Measurements from ENCODE around the gene TEX29.

TEX29 gene

DNA sequence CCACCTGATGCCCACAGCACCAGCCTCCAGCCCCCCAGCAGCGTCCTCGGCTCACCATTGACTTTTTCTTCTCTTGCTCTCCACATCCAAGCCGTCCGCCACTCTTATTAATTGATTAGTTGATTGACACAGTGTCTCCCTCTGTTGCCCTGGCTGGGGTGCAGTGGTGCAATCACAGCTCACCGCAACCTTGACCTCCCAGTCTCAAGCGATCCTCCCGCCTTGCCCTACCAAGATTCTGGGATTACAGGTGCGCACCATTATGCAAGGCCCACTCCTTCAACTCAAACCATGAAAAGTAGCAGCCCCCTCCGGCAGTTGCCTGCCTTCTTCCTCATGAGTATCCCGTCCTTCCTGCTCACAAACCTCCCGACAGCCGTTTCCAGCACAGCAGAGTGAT, 921 bp upstream of the TEX29 start:
- H3K9ac ChIP-seq (ENCODE audit: low read depth in 1 of 2, low read length in 2 of 2) = no peak overlapping the region
- H3K36me3 ChIP-seq (ENCODE audit: control insufficient read depth in 2 of 2, insufficient read depth in 2 of 2, low read length in 2 of 2) = peaks cover 0 to 3% of the 10 kb centered on the region in 2 donors
- H3K27ac ChIP-seq (ENCODE audit: low read depth in 2 of 2, low read length in 2 of 2) = no peak overlapping the region
- H3K4me1 ChIP-seq (ENCODE audit: control insufficient read depth in 2 of 2, insufficient read depth in 2 of 2, low read length in 2 of 2) = no peaks in the 10 kb centered on the region
- H3K4me3 ChIP-seq (ENCODE audit: low read length in 2 of 2) = no peak overlapping the region
- no peaks in the 10 kb centered on the region for H3K9me3 ChIP-seq (ENCODE audit: control insufficient read depth in 2 of 2, low read length in 2 of 2)
- H3K27me3 ChIP-seq (ENCODE audit: control insufficient read depth in 2 of 2, insufficient read depth in 2 of 2, low read length in 2 of 2) = no peaks in the 10 kb centered on the region

DNA sequence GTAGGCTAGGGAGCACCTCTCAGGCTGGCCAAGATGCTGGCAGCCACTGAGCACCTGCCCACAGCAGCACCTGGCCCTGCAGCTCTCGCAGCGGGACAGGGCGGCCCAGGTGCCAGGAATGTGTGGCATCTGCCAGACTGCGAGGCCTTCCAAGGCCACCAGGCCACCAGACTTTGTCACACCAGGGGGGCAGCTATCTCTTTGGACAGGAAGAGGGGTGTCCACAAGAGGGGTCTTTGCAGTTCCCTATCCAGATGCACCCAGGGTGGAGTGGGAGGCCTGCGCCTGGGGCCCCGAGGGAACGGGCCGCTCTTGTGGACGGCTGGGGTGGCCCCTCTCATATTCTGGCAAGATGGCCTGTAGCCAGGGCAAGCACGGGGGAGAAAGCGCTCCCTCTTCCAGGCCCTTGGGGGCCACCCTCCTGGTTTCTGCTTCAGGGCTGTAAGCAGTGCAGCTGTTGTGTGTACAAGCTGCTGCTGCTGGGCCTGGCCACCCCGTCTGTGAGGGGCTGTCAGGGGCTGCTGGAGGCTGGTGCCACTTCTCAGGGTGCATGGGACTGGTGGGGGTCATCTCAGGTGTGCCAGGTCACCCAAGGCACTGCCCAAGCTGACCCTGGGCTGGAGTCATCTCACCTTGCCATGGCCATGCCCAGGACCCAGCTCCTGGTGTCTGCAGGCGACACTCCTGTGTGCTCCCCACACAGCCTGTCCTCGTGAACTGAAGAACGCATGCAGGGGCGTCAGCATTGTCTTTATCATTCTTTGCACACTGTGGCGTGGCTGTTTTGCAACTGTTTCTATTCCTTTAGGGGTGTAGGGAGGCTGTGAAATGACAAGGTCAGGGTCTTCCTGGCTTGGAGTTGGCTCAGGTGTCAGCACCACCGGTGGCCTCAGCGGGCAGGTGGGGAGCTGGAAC, 1.8 kb downstream of the TEX29 start:
- no peaks in the 10 kb centered on the region for H3K4me1 ChIP-seq (ENCODE audit: control insufficient read depth in 2 of 2, insufficient read depth in 2 of 2, low read length in 2 of 2)
- no peak overlapping the region for H3K4me3 ChIP-seq (ENCODE audit: low read length in 2 of 2)
- no peak overlapping the region for H3K9ac ChIP-seq (ENCODE audit: low read depth in 1 of 2, low read length in 2 of 2)
- H3K36me3 ChIP-seq (ENCODE audit: control insufficient read depth in 2 of 2, insufficient read depth in 2 of 2, low read length in 2 of 2) = no peaks in the 10 kb centered on the region
- no peak overlapping the region for H3K27ac ChIP-seq (ENCODE audit: low read depth in 2 of 2, low read length in 2 of 2)
- no peaks in the 10 kb centered on the region for H3K27me3 ChIP-seq (ENCODE audit: control insufficient read depth in 2 of 2, insufficient read depth in 2 of 2, low read length in 2 of 2)
- H3K9me3 ChIP-seq (ENCODE audit: control insufficient read depth in 2 of 2, low read length in 2 of 2) = no peaks in the 10 kb centered on the region

DNA sequence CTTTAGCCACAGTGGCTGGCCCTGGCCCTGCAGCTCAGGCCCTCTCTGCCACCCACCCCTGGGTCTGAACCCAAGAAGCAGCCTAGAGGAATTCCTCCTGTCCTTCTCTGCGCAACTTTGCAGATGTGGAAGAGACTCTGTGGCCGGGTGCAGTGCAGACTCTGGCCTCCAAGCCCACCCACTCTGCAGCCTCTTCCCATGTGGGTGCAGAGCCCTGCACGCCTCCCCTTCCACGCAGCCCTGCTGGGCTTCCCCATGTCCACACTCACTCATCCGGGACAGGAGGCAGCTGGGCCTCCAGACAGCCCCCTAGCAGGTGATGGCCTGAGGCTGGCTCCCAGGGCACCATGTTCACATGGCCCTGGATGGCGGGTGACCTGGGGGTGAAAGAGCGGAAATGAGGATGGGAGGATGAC, 2.5 kb downstream of the TEX29 start:
- H3K4me3 ChIP-seq (ENCODE audit: low read length in 2 of 2) = no peak overlapping the region

DNA sequence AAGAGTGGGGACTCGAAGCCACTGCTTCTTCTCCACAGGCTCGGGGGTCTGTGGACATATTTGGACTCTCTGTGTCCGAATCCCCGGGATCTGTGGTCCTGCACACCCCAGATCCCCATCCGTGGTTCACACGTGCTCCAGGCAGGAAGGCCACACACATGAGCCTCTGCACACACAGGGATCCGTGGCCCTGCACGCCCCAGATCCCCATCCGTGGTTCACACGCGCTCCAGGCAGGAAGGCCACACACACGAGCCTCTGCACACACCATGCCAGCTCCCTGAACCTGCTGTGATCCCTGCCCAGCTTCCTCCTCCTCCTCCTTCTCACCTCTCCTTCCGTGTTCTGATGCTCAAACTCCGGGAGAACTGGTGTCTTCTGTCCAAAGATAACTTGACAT, 3.1 kb downstream of the TEX29 start:
- H3K9me3 ChIP-seq (ENCODE audit: control insufficient read depth in 2 of 2, low read length in 2 of 2) = no peaks in the 10 kb centered on the region
- no peaks in the 10 kb centered on the region for H3K4me1 ChIP-seq (ENCODE audit: control insufficient read depth in 2 of 2, insufficient read depth in 2 of 2, low read length in 2 of 2)
- no peak overlapping the region for H3K4me3 ChIP-seq (ENCODE audit: low read length in 2 of 2)
- H3K36me3 ChIP-seq (ENCODE audit: control insufficient read depth in 2 of 2, insufficient read depth in 2 of 2, low read length in 2 of 2) = no peaks in the 10 kb centered on the region
- H3K27me3 ChIP-seq (ENCODE audit: control insufficient read depth in 2 of 2, insufficient read depth in 2 of 2, low read length in 2 of 2) = no peaks in the 10 kb centered on the region
- no peak overlapping the region for H3K27ac ChIP-seq (ENCODE audit: low read depth in 2 of 2, low read length in 2 of 2)
- H3K9ac ChIP-seq (ENCODE audit: low read depth in 1 of 2, low read length in 2 of 2) = no peak overlapping the region

More for the DNA sequence above, 2.5 kb downstream of the TEX29 start:
- Histone ChIP-seq H3K36me3 (ENCODE audit: control insufficient read depth in 2 of 2, insufficient read depth in 2 of 2, low read length in 2 of 2) (no peaks in the 10 kb centered on the region), H3K27ac (ENCODE audit: low read depth in 2 of 2, low read length in 2 of 2) (no peak overlapping the region), H3K9me3 (ENCODE audit: control insufficient read depth in 2 of 2, low read length in 2 of 2) (no peaks in the 10 kb centered on the region), H3K27me3 (ENCODE audit: control insufficient read depth in 2 of 2, insufficient read depth in 2 of 2, low read length in 2 of 2) (no peaks in the 10 kb centered on the region), H3K4me1 (ENCODE audit: control insufficient read depth in 2 of 2, insufficient read depth in 2 of 2, low read length in 2 of 2) (no peaks in the 10 kb centered on the region), H3K9ac (ENCODE audit: low read depth in 1 of 2, low read length in 2 of 2) (no peak overlapping the region)

DNA sequence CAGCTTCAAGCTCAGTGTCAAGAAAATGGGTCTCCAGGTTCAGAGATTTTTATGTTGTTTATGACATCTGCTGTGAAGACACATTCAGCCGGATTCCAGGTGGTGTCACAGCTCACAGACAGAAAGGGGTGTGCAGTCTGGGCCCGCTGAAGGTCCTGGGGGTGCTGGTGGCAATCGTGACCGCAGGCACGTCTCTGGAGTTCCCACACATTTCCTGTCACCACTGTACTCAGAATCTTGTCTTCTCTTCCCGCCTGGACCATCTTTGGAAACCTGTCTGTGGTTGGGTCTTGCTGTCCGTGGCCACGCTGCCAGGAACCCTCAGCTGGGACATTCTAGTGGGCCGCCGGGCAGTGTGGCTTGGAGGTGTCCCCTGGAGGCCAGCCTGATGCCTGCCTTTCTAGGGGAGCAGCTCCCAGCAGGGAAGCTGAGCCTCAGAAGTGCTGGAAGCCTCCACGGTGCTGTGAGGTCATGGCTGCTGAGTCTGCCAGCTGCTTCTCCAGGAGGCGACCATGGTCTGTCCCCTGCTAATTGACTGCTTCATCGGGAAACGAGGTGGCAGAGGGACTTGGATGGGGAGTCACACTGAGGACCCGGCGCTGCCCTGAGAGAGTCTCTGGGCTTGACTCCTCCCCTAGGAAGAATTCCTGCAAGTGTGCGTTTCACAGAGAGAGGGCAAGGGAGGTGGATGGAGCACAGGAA, 3.7 kb downstream of the TEX29 start:
- Histone ChIP-seq H3K4me3 (ENCODE audit: low read length in 2 of 2) (no peak overlapping the region), H3K9ac (ENCODE audit: low read depth in 1 of 2, low read length in 2 of 2) (no peak overlapping the region), H3K27ac (ENCODE audit: low read depth in 2 of 2, low read length in 2 of 2) (no peak overlapping the region), H3K4me1 (ENCODE audit: control insufficient read depth in 2 of 2, insufficient read depth in 2 of 2, low read length in 2 of 2) (no peaks in the 10 kb centered on the region), H3K36me3 (ENCODE audit: control insufficient read depth in 2 of 2, insufficient read depth in 2 of 2, low read length in 2 of 2) (no peaks in the 10 kb centered on the region), H3K27me3 (ENCODE audit: control insufficient read depth in 2 of 2, insufficient read depth in 2 of 2, low read length in 2 of 2) (no peaks in the 10 kb centered on the region), H3K9me3 (ENCODE audit: control insufficient read depth in 2 of 2, low read length in 2 of 2) (no peaks in the 10 kb centered on the region)

DNA sequence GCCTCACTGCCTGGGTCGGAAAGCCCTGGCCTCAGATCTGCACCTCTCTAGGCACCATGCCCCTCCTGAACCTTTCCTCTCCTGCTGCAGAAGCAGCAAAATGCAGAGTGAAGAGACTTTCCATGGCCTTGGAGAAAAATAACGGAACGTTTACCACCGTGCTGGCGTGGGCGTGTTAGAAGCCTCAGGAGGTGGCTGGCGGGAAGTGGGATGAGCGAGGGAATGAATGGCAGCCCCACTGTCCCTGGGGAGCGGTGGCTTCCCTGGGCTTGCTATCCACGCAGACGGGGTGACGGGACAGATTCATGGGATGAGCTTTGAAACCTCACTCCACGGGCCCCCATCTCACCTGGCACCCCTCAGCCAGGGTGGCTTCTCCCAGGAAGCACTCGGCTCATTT, 4.3 kb downstream of the TEX29 start:
- Histone ChIP-seq H3K4me3 (ENCODE audit: low read length in 2 of 2) (no peak overlapping the region), H3K27ac (ENCODE audit: low read depth in 2 of 2, low read length in 2 of 2) (no peak overlapping the region), H3K27me3 (ENCODE audit: control insufficient read depth in 2 of 2, insufficient read depth in 2 of 2, low read length in 2 of 2) (no peaks in the 10 kb centered on the region), H3K4me1 (ENCODE audit: control insufficient read depth in 2 of 2, insufficient read depth in 2 of 2, low read length in 2 of 2) (no peaks in the 10 kb centered on the region), H3K9ac (ENCODE audit: low read depth in 1 of 2, low read length in 2 of 2) (no peak overlapping the region), H3K36me3 (ENCODE audit: control insufficient read depth in 2 of 2, insufficient read depth in 2 of 2, low read length in 2 of 2) (no peaks in the 10 kb centered on the region), H3K9me3 (ENCODE audit: control insufficient read depth in 2 of 2, low read length in 2 of 2) (no peaks in the 10 kb centered on the region)

DNA sequence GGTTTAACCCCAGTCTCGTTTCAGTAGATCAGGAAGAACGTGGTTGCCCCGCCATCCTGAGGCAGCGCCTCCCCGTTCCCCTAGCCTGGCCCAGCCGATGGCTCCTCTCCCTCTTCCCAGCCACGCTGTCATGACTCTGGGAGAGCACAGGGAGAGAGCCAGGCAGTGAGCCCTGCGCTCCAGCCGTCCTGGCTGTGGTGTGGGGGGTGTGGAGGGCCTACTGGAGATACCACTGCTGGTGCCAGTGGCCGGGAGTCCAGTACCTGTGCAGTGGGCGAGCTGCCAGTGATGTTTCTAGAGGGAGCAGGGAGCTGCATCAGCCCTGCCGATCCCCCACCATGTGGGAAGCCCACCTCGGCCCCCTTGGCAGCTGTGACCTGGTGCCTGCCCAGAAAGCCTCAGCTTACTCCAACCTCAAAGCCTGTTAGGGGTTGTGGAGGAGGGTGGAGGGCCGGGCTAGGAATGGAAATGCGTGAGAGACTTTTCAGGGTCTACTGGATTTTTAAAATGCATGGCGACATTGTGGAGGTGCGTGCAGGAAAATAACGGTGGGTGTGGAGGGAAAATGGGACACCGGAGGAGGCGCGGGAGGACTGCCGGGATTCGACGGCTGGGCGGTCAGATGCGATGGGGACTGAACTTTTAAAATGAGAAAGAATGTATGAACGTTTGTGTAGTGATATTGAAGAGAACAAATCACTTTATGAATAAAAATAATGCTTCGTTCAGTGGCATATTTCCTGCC, 4.9 kb downstream of the TEX29 start:
- no peaks in the 10 kb centered on the region for H3K4me1 ChIP-seq (ENCODE audit: control insufficient read depth in 2 of 2, insufficient read depth in 2 of 2, low read length in 2 of 2)
- no peaks in the 10 kb centered on the region for H3K27me3 ChIP-seq (ENCODE audit: control insufficient read depth in 2 of 2, insufficient read depth in 2 of 2, low read length in 2 of 2)
- no peaks in the 10 kb centered on the region for H3K9me3 ChIP-seq (ENCODE audit: control insufficient read depth in 2 of 2, low read length in 2 of 2)
- no peaks in the 10 kb centered on the region for H3K36me3 ChIP-seq (ENCODE audit: control insufficient read depth in 2 of 2, insufficient read depth in 2 of 2, low read length in 2 of 2)
- no peak overlapping the region for H3K27ac ChIP-seq (ENCODE audit: low read depth in 2 of 2, low read length in 2 of 2)
- no peak overlapping the region for H3K9ac ChIP-seq (ENCODE audit: low read depth in 1 of 2, low read length in 2 of 2)
- H3K4me3 ChIP-seq (ENCODE audit: low read length in 2 of 2) = no peak overlapping the region

DNA sequence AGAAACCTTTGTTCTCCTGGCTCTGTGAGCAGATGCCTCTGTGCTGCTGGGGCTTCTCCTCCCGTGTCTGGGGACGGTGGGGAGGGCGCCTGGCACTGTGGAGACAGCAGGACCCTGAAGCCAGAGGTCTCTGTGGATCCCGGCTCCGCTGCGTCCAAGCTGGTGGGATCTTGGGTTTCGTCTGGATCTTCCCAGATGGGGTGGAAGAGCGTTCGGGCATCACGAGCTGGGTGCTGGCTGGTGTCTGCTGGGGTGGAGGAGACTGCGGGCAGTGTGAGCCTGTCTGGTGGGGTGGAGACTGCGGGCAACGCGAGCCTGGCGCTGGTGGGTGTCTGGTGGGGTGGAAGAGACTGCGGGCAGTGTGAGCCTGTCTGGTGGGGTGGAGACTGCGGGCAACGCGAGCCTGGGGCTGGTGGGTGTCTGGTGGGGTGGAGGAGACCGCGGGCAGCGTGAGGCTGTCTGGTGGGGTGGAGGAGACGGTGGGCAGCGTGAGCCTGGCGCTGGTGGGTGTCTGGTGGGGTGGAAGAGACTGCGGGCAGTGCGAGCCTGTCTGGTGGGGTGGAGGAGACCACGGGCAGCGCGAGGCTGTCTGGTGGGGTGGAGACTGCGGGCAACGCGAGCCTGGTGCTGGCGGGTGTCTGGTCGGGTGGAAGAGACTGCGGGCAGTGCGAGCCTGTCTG, 5.6 kb downstream of the TEX29 start:
- no peaks in the 10 kb centered on the region for H3K36me3 ChIP-seq (ENCODE audit: control insufficient read depth in 2 of 2, insufficient read depth in 2 of 2, low read length in 2 of 2)
- H3K27me3 ChIP-seq (ENCODE audit: control insufficient read depth in 2 of 2, insufficient read depth in 2 of 2, low read length in 2 of 2) = no peaks in the 10 kb centered on the region
- no peak overlapping the region for H3K4me3 ChIP-seq (ENCODE audit: low read length in 2 of 2)
- H3K4me1 ChIP-seq (ENCODE audit: control insufficient read depth in 2 of 2, insufficient read depth in 2 of 2, low read length in 2 of 2) = no peaks in the 10 kb centered on the region
- no peaks in the 10 kb centered on the region for H3K9me3 ChIP-seq (ENCODE audit: control insufficient read depth in 2 of 2, low read length in 2 of 2)
- H3K27ac ChIP-seq (ENCODE audit: low read depth in 2 of 2, low read length in 2 of 2) = no peak overlapping the region
- no peak overlapping the region for H3K9ac ChIP-seq (ENCODE audit: low read depth in 1 of 2, low read length in 2 of 2)

DNA sequence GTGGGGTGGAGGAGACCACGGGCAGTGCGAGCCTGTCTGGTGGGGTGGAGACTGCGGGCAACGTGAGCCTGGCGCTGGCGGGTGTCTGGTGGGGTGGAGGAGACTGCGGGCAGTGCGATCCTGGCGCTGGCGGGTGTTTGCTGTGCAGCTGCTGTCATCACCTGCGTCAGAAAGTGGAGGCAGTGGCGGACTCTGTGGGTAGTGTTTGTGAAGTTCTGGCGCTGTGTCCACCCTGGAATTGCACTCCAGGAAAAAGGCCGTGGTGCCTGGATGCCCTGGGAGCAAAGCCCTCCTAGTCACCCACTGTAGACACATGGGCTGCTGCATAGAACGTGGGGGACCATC, 6.2 kb downstream of the TEX29 start:
- H3K27me3 ChIP-seq (ENCODE audit: control insufficient read depth in 2 of 2, insufficient read depth in 2 of 2, low read length in 2 of 2) = no peaks in the 10 kb centered on the region
- H3K36me3 ChIP-seq (ENCODE audit: control insufficient read depth in 2 of 2, insufficient read depth in 2 of 2, low read length in 2 of 2) = no peaks in the 10 kb centered on the region
- no peaks in the 10 kb centered on the region for H3K4me1 ChIP-seq (ENCODE audit: control insufficient read depth in 2 of 2, insufficient read depth in 2 of 2, low read length in 2 of 2)
- H3K9me3 ChIP-seq (ENCODE audit: control insufficient read depth in 2 of 2, low read length in 2 of 2) = no peaks in the 10 kb centered on the region
- H3K9ac ChIP-seq (ENCODE audit: low read depth in 1 of 2, low read length in 2 of 2) = no peak overlapping the region
- no peak overlapping the region for H3K27ac ChIP-seq (ENCODE audit: low read depth in 2 of 2, low read length in 2 of 2)
- no peak overlapping the region for H3K4me3 ChIP-seq (ENCODE audit: low read length in 2 of 2)
